GM21367 (cell line): ENCODE measurements around the gene ABHD13.
A peak's percentile ranks its signal among the peaks of the same experiment; 100 is the strongest.
"Not testable (repeated sequence)": the region's sequence is repeated elsewhere in the genome, so short reads cannot be mapped to it uniquely, and the experiment has no call there.

Experiments
- ATAC-seq: cut with Tn5 transposase; IDR thresholded peaks from one replicate; pipeline ENCODE4 v1.9.1; 2021; ENCODE audit not compliant: unreplicated experiment

The ABHD13 gene

DNA sequence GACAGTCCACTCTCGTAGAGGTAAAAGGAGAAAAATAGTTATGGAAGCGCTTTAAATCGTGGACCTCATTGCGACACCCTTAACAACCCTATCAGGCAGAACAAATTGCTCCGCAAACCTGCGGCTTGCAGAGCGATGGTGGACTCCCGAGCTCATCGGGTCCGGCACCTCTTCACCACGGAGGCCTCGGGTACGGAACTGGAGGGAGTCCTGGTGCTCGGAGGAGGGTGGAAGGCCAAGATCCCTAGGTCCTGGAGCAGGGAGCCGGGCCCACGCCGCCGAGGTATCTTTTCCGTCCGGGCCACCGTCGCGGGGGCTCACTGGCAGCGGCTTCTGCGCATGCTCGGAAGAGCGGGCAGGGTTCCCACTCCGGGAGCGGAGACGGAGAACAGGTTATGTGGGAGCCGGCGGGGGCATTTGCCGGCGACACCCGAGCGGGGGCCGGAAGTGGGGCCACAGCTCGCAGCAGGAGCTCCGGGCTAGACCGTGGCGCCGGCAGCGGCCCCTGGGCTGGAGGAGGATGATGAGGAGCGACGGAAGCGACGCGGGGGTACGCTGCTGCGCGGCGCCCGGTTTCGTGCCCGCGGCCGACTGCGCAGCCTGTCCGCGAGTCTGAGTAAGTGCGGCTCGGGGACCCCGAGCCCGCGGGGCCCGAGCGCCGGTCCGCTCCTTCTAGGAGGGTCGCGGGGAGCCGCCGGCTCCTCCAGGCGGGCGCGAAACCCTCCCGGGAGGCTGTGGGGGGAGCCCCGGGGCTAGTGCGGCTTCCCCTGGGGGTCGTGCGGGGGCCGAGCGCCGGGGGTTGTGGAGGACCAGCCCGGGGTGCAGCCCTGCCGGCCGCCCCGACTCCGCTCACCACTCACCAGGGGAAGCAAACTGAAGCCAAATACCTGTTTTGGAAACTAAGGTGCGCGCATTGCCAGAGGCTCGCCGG, at the start of gene ABHD13:
TSS of gene ABHD13 (plus strand) at position 349 of the 931 bp plus-strand sequence. CDS start 10,827 bp downstream, outside the sequence.
- ATAC-seq: peak; percentile 68

DNA sequence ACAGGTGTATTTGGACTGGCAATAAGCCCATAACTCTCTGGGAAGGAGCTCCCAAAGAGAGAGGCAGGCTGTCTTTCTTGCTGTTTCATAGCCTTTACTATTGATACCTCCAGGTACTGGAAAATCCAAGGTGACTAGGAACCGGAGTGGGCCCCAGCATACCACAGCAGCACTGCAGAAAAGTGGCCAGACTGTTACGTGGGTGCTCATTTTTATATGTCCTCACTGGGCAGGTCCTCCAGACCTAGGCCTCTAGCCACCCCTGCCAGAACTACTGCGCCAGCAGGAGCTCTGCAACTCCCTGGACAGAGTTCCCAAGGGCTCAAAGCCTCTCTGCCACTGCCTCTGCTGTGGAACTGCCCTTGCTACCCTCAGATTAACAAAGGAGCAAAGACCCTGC, 49.3 kb upstream of the ABHD13 start:
- no peak for ATAC-seq

DNA sequence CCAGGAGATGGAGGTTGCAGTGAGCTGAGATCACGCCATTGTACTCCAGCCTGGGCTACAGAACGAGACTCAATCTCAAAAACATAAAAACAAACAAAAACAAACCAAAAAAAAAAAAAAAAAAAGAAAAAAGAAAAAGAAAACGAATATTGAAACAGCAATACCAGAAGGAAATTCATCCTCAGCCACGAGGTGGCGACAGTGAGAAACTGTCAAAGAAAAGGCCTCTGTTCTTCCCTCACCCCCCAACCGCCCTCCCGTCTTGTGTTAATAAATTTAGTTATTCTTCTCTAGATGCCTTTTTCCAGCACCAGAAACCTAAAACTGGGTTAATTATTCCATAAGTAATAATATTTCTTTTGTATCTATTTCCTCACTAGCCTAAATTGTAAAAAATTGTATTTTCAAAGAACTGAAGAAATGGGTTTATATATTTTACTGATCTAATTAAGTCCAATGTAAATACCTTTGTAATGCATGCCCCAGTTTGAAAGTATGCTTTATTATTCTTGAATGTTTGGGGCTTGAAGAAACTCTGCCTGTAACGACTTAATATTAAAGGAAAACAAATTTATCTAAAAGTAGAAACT, 41.4 kb upstream of the ABHD13 start:
- peak; percentile 68 for ATAC-seq

DNA sequence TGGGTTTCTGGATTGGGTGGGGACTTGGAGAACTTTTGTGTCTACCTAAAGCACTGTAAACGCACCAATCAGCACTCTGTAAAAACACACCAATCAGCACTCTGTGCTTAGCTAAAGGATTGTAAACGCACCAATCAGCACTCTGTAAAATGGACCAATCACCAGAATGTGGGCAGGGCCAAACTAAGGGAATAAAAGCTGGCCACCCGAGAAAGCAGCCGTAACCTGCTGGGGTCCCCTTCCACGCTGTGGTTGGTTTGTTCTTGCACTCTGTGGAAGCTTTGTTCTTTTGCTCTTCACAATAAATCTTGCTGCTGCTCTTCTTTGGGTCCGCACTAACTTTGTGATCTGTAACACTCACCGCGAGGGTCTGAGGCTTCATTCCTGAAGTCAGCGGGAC, 40.1 kb upstream of the ABHD13 start:
- ATAC-seq: no peak

DNA sequence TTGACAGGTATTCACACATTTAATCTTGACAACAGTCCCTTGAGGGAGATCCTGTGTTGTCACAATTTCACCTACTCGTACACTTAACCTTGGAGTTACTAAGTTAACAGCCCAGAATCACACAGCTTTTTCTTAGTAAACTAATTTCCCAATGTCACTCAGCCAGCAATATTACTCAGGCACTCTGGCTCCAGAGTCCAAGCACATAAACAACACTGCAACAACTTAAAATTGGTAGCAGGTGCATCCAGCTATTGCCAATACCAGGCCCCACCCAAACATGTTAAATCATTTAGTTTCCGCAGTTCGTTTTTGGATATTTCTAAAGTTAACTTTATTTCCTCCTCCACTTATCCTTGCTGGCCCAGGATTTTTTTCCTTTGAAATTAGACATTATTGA, 35.5 kb upstream of the ABHD13 start:
- ATAC-seq: no peak

DNA sequence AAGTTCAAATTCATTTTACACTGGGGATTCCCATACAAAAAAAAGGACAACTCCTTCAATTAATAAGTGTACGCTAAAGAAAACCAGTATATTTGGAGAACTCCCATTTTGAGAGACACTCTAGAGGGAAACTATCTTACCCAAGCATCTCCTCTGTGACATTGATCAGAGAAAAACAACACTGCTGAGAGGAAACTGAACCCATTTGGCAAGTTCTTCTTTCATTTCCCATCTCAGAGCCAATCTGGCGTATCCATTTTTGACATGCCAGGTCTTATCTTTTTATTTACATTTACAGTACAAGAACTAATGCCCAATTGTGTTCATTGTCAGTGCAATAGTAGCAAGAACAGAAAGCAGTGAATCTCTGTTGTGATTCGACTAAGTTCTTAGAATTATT, 33.0 kb upstream of the ABHD13 start:
- ATAC-seq: no peak

DNA sequence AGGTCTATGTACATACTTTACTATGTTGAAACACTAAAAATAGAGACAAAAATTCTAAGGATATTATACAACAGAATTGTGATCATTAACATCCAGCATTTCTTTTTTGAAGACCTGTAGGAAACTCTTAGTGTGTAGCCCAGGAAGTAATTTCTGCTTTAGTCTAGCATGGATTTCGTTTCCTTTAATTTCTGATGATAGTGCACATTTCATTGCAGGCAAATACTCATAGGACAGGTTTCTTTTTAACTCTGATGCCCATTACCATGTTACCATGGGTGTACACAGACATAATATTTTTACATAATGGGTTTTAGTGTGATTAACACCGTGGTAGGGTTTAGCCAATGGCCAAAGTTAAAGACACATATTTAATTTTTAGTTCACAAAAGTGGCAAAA, 29.9 kb upstream of the ABHD13 start:
- ATAC-seq: no peak

DNA sequence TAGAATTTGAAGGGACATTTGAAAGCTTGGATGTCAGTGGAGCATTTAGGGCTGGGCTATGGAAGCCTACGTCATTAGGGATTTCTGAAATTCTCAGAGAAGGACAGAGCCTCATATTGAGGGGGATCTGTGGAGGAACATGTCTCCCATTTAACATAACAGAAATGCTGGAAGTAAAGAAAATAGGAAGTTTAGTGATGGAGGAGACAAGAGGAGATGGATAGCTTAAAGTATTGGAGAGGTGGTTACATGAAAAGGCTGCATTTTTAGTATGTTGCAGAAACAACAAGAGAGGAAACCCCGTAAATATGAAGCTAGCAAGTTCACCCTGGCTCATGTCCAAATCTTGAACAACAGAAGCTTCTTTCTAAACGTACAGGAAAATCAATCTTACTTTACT, 27.3 kb upstream of the ABHD13 start:
- no peak for ATAC-seq

DNA sequence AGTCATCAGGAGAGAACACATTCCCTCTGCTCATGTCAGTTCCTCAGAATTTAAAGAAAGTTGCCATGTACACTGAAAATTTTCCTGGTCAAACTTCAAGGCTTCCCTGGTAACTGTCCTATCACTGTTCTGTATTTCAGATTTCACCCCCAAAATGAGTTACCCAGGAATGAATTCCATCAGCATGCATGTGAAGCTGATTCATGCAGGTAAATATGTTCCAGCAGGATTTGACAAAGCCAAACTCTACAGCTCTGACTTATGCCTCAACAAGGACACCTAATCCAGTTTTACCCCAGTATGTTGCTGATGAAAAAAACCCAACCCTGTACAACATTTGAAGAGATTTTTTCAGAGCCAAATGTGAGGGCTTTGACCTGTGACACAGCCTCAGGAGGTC, 24.4 kb upstream of the ABHD13 start:
- ATAC-seq: no peak

DNA sequence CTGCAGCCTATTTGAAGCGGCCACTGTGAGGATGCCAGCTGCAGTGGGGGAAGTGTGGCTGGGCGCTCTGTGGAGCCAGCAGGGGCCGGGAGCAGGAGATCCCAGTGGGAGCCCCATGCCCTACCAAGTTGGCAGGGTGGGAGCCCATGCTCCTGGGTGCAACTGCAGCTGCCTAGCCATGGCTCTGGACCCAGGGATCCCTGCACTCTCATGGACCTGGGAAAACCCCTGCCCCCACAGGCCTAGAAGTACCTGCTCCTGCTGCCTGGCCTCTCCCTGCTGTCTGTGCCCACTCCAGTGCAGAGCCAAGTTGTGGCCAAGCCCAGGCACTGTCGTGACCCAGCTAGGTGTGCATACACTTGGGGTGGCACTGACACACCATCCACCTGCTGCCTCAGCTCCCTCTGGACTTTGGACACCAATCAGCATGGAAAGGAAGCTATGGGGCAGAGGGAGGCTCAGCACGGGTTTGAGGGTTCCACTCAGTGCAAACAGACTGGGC, 23.7 kb upstream of the ABHD13 start:
- no peak for ATAC-seq

DNA sequence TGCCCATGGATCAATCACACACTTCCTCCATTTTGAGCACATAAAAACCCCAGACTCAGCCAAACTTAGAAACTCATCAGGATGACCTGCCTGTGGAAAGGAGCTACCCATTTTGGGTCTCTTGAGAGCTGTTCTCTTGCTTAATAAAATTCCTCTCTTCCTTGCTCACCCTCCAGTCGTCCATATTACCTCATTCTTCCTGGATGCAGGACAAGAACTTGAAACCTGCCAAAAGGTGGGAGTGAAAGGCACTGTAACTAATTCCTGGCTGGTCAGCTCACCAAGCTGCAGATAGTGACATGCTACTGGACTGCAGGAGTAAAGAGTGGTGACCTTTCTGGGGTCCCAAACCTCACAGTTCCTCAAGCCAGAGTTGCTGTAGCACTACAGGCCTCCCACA, 23.0 kb upstream of the ABHD13 start:
- no peak for ATAC-seq

DNA sequence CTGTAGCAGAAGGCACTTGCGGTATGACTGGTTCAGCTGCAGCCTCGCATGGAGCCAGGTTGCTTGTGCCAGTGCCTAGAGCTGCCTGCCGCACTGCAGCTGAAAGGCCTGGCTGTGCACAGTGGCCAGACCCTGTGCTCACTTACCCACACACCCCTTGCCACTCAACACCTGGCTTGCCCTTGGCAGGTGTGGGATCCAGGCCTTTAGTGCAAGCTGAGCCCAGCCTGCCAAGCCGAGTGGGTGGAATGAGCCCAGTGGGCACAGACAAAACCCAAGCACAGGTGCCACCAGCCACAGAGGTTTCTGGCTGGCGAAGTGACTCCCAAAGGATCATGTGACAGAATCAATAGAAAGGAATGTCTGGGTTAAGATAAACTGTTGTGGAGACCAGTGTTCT, 22.3 kb upstream of the ABHD13 start:
- no peak for ATAC-seq

DNA sequence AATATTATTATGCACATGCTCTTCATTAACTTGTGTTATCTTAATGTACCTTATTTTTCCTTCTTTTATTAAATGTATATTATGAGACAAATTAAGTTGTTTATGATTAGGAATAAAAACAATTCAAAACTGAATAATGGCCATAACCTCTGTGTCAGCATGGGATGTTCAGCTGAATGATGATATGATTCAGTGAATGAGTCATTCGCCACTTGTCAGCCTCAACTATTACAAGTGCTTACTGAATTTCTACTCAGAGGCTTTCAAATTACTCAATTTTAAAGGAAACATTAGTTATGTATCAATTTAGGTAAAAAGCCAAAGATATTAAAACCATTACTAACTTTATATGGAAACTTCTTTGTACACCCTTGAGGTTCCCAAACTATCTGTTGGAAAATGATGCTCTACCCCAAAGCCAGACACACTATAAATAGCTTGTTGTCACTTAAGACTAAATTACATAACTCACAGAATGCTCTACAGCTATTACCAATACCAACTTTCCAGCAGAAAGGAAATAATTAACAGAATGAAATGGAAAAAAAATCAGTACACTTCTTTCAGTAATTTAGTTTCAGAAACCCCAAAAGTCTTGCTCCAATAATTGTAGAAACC, 17.3 kb upstream of the ABHD13 start:
- ATAC-seq: no peak

DNA sequence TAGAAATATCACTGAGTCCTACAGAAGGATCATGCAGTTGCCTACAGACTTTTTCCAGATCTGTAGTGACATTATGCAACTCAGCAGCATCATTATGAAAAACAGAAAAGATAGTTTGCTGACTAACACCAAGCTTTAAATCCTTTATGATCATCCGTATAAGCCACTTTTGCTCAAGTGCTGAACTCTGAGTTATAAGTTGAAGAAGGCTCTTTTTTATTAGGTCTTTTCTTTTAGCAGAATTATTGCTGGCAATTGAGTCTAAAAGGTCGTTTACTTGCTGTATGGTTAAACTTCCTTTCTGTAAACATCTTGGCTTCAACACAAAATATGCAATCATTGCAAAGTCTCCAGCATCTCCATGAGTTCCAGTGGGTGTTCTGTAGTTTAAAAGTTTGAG, 7.6 kb upstream of the ABHD13 start:
- ATAC-seq: no peak

DNA sequence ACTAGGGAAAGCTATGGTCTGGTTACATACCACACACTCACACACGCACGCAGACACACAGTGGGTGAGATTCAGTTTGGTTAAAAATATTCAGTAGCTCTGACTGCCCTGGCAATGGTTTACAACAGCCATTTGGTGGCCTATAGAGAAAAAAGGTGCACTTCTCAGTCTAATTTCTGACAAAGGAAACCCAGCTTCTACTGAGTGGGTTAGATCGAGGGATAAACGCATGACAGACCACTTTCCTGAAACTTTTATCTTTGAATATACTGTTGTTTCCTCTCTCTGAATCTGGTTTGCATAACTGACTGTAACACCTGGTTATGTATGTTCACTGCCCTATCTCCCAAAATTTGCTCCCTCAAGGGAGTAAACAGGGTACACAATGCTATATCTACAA, 5.3 kb upstream of the ABHD13 start:
- ATAC-seq: peak; percentile 47

DNA sequence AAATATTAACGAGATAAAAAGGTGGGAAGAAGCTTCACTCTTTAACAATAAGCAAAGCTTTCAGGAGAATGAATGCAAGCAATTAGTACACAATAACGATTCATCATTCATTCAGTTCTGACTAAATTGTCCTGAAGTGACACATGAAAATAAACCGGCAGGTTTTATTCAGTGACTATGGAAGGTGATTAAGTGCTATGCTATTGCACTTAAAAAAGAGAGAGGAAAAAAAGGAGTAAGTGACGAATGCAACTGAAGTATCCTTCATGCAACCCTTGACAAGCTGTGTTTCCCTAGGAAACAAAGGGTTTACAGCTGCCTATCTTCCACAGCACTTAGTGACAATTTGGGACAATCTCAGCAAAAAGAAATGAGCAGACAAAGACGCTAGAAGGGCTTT, 4.2 kb upstream of the ABHD13 start:
- no peak for ATAC-seq

DNA sequence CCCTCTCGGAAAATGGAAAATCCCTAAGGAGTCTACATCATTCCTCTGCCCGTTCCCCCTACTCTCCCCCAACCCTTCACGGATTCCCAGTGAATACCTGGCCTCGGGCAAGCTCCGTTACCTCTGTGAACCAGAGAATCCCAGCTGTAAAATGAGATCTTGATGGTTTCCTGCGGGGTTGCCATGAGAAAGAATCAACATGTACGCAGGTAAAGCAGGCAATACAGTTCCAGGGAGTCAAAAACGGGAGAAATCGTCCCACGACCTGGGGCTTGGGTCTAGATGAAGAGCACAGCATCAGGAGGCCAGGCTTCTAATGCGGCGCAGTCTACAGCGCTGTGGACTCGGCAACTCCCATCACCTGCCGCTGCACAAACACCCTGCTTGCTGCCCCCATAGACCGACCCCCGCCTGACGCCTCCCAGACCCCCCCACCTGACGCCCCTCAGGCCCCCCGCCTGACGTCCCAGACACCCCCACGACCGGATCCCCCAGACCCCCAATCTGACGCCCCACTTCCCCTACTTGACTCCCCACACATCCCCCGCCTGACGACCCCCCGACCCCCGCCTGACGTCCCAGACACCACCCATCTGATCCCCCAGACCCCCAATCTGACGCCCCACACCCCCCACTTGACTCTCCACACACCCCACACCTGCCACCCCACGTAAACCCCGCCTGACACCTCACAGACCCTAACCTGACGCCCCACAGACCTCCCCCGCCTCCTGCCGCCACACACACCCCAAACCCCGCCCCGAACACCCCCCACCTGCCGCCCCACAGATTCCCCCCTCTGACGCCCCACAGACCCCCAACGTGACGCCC, 3.5 kb upstream of the ABHD13 start:
- ATAC-seq: no peak

DNA sequence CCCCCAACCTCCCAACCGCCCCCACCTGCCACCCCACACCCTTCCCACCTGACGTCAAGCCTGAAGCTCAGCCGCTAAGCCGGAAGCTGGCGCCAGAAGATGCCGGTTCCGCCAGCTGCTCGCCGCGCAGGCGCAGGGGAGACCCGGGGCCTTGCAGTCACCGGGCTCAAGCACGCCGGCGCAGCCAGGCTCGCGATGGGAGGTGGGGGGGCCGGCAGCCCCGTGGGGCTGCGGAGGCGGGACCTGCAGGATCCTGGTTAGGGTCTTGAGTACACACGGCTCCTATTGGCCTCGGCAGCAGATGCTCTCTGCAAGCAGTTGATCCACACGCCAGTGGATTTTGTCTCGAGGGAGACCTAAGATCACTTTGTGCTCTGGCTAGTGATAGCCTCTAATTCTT, 2.8 kb upstream of the ABHD13 start, which contains the start of gene LIG4:
TSS of gene LIG4 (minus strand) at position 101 of the 400 bp plus-strand sequence. CDS start 4,268 bp downstream, outside the sequence.
- peak; percentile 60 for ATAC-seq

DNA sequence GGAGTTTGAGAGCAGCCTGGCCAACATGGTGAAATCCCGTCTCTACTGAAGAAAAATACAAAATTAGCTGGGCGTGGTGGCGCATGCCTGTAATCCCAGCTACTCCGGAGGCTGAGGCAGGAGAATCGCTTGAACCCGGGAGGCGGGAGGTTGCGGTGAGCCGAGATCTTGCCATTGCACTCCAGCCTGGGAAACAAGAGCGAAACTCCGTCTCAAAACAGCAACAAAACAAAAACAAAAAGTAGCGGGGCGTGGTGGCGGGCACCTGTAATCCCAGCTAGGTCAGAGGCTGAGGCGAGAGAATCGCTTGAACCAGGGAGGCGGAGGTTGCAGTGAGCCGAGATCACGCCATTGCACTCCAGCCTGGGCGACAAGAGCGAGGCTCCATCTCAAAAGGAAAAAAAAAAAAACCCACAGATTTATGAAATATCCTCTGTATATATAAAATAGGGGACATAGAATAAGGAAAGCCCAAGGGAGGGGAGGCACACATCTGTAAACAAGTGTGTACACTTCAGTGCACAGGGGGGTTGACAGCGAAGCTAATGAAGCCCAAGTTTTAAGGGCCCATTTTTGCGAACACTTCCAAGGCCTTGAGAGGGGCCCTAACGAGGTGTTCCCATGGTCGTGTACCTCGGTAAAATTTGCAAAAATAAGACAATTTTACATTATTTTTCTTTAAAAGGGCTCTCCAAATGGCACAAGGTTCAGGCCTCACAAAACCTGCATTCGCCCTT, 717 bp upstream of the ABHD13 start:
- ATAC-seq: not testable (repeated sequence)

DNA sequence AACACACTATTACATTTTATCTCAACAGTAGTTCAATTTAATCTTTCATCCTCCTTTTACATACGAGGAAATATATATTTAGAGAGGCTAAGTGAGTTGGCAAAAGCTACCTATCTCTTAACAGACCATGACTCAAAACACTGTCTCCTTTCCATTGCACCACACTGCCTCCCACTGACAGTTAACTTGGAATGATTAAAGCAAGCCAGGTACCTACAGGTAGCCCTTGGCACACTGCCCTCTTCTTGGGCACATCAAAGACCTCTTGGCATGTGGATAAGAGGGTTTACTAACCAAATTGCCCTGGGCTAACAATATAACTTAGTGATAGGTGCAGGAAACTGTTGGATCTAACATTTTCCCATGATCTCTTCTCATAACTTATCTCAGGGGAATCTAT, 1.8 kb downstream of the ABHD13 start:
- no peak for ATAC-seq
